Fibroblast of upper back skin (primary cell): ENCODE measurements around the gene CCDC121.

ENCODE experiments used
- DNase-seq: peaks from one replicate; pipeline ENCODE4 v3.0.0-alpha.2; 2013

The CCDC121 gene, protein sequence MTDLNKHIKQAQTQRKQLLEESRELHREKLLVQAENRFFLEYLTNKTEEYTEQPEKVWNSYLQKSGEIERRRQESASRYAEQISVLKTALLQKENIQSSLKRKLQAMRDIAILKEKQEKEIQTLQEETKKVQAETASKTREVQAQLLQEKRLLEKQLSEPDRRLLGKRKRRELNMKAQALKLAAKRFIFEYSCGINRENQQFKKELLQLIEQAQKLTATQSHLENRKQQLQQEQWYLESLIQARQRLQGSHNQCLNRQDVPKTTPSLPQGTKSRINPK

DNA sequence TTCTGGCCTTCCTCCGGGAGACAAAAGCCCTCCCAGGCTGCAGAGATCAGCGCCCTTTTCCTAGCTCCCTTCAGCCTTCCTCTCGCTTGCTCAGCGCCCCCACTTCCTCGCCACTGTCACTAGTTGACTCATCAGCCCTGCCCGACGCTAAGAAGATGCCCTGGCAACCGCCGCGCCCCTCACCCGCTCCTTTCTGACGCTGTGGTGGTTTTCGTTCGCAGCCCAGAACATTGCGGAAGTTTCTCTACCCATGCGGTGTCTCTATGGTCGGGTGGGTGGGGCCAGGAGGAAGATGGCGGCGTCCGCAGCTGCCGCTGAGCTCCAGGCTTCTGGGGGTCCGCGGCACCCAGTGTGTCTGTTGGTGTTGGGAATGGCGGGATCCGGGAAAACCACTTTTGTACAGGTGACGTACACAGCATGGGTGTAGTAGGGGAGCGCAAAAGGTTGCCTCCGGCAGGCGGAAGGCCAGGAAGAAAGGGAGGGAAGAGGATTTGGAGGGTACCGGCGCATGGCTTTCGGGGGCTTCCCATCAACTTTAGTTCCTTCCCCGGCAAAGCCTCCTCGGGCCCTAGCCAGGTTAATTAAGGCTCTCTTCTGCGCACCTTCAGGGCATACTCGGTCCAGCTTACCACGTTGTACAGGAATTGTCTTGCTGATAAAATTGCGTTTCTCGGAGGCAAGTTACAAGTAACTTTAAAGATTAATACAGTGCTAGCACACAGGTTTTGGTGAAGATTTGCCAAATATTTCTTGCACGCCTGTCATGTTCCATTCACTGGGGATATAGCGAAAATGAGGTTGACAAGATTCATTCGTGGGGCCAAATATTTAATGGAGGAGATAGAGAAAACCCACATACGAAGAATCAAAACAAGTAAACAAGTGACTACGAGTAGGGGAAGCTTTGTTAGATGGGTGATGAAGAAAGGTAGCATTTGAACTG lies at the start of gene CCDC121, which contains the start of gene GPN1:
CCDC121 (minus strand) TSS at position 246 of the 943 bp plus-strand sequence. CDS start 1,213 bp downstream, outside the sequence.
GPN1 (plus strand) TSS at position 284 of the 943 bp plus-strand sequence; CDS start at position 293, 9 bp downstream.
- DNase-seq, result peak; percentile 93

DNA sequence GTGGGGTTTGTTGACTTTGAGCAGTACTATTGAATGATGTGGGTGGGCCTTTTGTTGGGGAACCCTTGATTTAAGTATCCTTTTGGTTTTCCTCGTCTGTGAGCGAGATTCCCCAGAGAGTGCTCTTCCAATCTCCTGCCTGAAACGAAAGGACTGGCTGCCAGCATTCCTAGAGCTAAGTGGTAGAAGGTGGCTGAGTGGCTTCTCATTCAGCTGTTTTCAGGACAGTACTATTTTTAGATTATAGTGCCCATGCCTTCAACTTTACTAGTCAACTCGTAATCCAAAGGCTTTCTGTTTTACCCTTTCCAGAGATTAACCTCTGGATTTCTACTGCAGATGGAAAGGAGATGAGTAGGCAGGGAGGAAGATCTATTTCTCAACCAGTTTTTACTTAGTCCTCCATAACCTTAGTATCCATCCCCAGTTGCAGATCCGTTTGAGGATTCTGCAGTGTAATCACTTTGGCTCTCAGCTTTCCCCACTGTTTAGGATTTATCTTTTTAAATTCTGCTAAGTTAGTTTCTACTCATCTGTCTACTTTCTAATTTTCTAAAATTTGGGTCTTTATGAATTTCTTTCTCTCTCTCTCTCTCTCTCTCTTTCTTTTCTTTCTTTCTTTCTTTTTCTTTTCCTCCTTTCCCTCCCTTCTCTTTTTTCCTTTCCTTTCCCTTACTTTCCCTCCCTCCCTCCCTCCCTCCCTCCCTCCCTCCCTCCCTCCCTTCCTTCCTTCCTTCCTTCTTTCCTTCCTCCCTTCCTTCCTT lies 44.1 kb upstream of the CCDC121 start:
- DNase-seq, result no peak

GRCh38 chr2:27671235-27671634 lies 42.4 kb upstream of the CCDC121 start:
- DNase-seq, result no peak

DNA sequence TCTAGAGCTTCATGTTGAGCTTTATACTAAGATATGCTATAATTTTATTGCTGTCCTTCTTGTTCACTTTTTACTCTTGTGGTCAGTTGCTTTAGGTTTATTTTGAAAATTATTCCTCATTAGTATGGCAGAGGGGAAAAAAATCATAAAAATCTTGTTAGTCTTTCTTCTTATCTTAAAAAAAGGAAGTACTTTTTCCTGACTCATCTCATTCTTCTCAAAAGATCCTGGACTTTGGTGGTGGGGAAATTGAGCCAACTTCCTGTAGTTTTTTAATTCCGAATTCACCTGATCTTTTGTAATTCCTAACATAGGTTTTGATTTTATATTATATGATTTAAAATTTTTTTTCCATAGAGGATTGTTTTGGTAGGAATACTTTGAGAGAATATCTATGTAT lies 38.6 kb upstream of the CCDC121 start:
- no peak for DNase-seq

DNA sequence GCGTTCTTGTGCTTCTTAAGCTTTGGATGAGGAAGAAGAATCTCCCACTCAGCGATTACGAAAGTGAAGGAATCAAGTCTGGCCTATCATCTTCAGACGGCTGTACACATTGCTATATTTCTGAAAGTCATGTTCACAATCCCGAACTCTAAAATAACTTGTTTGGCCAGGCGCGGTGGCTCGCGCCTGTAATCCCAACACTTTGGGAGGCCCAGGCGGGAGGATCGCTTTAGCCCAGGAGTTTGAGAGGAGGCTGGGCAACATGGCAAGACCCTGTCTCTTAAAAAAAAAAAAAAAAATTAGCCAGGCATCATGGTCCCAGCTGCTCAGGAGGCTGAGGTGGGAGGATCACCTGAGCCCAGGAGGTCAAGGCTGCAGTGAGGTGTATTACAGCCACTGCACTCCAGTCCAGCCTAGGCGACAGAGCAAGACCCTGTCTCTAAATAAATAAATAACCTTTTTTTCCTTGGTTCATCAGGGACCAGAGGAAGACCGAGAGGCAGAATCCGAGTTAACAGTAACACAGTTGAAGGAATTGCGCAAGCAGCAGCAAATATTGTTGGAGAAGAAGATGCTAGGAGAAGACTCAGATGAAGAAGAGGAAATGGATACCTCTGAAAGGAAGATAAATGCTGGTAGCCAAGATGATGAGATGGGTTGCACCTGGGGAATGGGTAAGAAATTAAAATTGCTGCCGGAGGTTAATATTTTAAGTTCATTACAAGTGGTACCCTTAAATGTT lies 36.0 kb upstream of the CCDC121 start:
- no peak for DNase-seq

GRCh38 chr2:27664154-27664574 lies 35.4 kb upstream of the CCDC121 start:
- no peak for DNase-seq

- DNase-seq, result peak; percentile 85
These were observed 34.7 kb upstream of the CCDC121 start, which contains the start of the genes SLC4A1AP and SUPT7L for GRCh38 chr2:27663285-27664153. TSS of gene SLC4A1AP (plus strand) at chr2:27663889. CDS start at chr2:27663915, 26 bp downstream. TSS of gene SUPT7L (minus strand) at chr2:27663614. CDS start at chr2:27662192, 1,422 bp downstream.

- DNase-seq, result no peak
These were observed 32.6 kb upstream of the CCDC121 start for GRCh38 chr2:27661371-27661770.

- peak; percentile 53 for DNase-seq
These were observed 26.5 kb upstream of the CCDC121 start for GRCh38 chr2:27655155-27655951.

GRCh38 chr2:27653397-27653796 lies 24.6 kb upstream of the CCDC121 start:
- peak; percentile 8 for DNase-seq

DNA sequence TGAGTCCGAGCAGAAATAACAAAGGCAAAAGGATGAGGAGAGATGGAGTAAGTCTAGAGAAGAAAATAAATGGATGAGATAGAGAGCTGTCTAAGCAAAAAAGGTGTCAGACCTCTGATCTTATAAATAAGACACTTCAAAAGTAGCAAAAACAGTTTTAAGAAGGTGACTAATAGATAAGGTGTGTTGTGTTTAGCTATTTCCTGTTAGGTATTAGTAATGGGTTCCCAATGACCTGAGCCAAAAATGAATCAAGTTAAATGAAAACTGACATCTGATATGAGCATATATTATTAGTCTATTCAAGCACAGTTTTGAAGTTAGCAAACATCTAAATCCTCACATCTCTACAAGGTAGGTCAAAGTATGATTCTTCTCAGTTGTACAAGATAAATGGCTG lies 24.0 kb upstream of the CCDC121 start:
- no peak for DNase-seq

- no peak for DNase-seq
These were observed 23.5 kb upstream of the CCDC121 start for GRCh38 chr2:27652341-27652740.

GRCh38 chr2:27651056-27651455 lies 22.2 kb upstream of the CCDC121 start:
- no peak for DNase-seq

GRCh38 chr2:27647737-27648136 lies 18.9 kb upstream of the CCDC121 start:
- no peak for DNase-seq

DNA sequence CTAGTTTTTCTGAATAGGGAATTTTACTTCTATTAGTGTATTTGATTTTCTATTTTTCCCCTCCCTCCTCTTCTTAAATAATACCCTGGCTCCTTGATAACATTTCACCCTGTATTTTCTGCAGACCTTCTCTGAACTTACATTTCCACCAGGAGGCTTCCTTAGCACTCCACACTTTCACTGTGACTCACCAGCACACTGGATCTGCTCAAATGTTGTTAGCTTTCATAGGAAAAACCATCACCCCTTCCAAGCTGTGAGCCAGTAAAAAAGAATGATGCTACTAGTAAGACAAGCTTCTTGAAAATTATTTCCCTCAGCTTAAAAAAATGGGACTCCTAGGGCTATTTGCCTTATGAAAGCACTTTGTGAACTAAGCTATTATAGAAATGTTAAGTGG lies 18.5 kb upstream of the CCDC121 start:
- DNase-seq, result no peak

- no peak for DNase-seq
These were observed 16.4 kb upstream of the CCDC121 start for GRCh38 chr2:27645197-27645596.

- no peak for DNase-seq
These were observed 12.0 kb upstream of the CCDC121 start for GRCh38 chr2:27640722-27641245.

- DNase-seq, result peak; percentile 94
These were observed 9.9 kb upstream of the CCDC121 start for GRCh38 chr2:27638709-27639108.

- DNase-seq, result peak; percentile 88
These were observed 9.3 kb upstream of the CCDC121 start for GRCh38 chr2:27638037-27638637.
